Measurements from ENCODE around the gene APBA2.
"Not testable (repeated sequence)": the region's sequence is repeated elsewhere in the genome, so short reads cannot be mapped to it uniquely, and the experiment has no call there.

Gene APBA2

GRCh38 chr15:29162411-29162810 lies 276.6 kb downstream of the APBA2 start:
- DNase-seq (ENCODE audit: low read depth in 2 of 2): no peak

GRCh38 chr15:29167122-29167521 lies 281.3 kb downstream of the APBA2 start:
- DNase-seq (ENCODE audit: low read depth in 2 of 2): not testable (repeated sequence)

Data from stimulated activated CD8-positive, alpha-beta memory T cell treated with anti-CD3 and anti-CD28 coated beads, Interleukin-7, amount 100 ng/mL, for 4 hours (primary cell).